ENCODE measurements around the gene ABI3. TPM values are rescaled to one million over a fixed set of nuclear protein-coding genes. Genes with fewer than 3 reads are reported as not detected.

ABI3 gene
- total and polyA plus RNA-seq, 9 of the 15 experiments (the other 6 are each of a cell fraction or from before 2014, with no cell fraction given): not detected

GRCh38 chr17:49191917-49192741 lies 18.4 kb upstream of the ABI3 start (continued):
- TF ChIP-seq ZNF592 (IDR thresholded peaks at IDR 0.05) (peak; percentile 77), CEBPZ (IDR thresholded peaks at IDR 0.05; ENCODE audit: borderline replicate concordance, low read depth, low read length) (0 out of 2 replicates have a peak, but pooled peaks have one; percentile 13), WHSC1 (IDR thresholded peaks at IDR 0.05; ENCODE audit: low read length) (no peak), ZBTB7A (IDR thresholded peaks at IDR 0.05; ENCODE audit: borderline replicate concordance, control insufficient read depth, low read depth, low read length) (peak; percentile 65; the same call in 1 of the 2 replicates), ETS2 (tag; IDR thresholded peaks at IDR 0.05; ENCODE audit: borderline replicate concordance, poor library complexity, severe bottlenecking) (no peak), SIX5 (IDR thresholded peaks at IDR 0.05; ENCODE audit: borderline replicate concordance in 1 of 2, insufficient read depth in 1 of 2, low read depth in 1 of 2, low read length in 2 of 2) (0 out of 4 replicates have a peak, but pooled peaks of 1 of the 2 experiments have one; percentile 2), SRSF3 (IDR thresholded peaks at IDR 0.05; ENCODE audit: insufficient read depth, low read length) (peak; percentile 89; the same call in 1 of the 2 replicates), RERE (CRISPR knock-in tag; IDR thresholded peaks at IDR 0.05; ENCODE audit: borderline replicate concordance) (0 out of 2 replicates have a peak, but pooled peaks have one; percentile 45), ZFP36 (IDR thresholded peaks at IDR 0.05; ENCODE audit: low read depth, low read length, partially characterized antibody) (peak; percentile 41), ZNF134 (CRISPR knock-in tag; conservative IDR thresholded peaks at IDR 0.05) (0 out of 2 replicates have a peak, but pooled peaks have one; percentile 7), SLC30A9 (CRISPR knock-in tag; IDR thresholded peaks at IDR 0.05) (0 out of 2 replicates have a peak, but pooled peaks have one; percentile 66)

All from K562 (cell line).